HepG2 (cell line): ENCODE results near the gene SLC7A8. TPM values are rescaled to one million over a fixed set of nuclear protein-coding genes. Genes with fewer than 3 reads are reported as not detected.

Experiments
- ATAC-seq: fragments of 200-7000 bp; cut with Tn5 transposase; 3 replicates; pipeline ENCODE4 v1.9.1; 2020; ENCODE audit warnings: mild to moderate bottlenecking, moderate library complexity
- BruUV-seq: library from RNA; stranded (reverse); fragments of 400-500 nt; replicated peaks from 2 replicates; lab custom pipeline; 2021; lab: Mats Ljungman, UMichigan
- CTCF ChIA-PET: fragments of 300-600 bp; formaldehyde crosslinking; extraction: SDS; loops from one replicate; lab custom pipeline; 2021; ENCODE audit warnings: low total read pairs, inconsistent platforms, low intra/inter-chr PET ratio; lab: Yijun Ruan, JAX
- POLR2A ChIA-PET: fragments of 350-600 bp; sonication (Branson Sonifier 250); formaldehyde crosslinking; loops from one replicate; lab custom pipeline; 2020; ENCODE audit warnings: antibody characterized with exemption, inconsistent platforms; lab: Yijun Ruan, JAX
- DNase-seq: peaks from one replicate; pipeline ENCODE4 v3.0.0-alpha.2; 2015; ENCODE audit warnings: low spot score
- FAIRE-seq: peaks from 3 replicates; lab custom pipeline; 2011; peaks lifted over from hg19 to GRCh38; lab: Jason Lieb, UNC
- H2AFZ ChIP-seq: one replicate; pipeline ENCODE4 v1.6.1; 2011; ENCODE audit warnings: low read length, inconsistent platforms
- H3K27ac ChIP-seq: fragments of 300-600 bp; 3 replicates; pipeline ENCODE4 v1.8.0; 2011; ENCODE audit warnings: mixed run types, mild to moderate bottlenecking, mixed read lengths, low read length, inconsistent platforms; ENCODE audit not compliant: insufficient read depth; ENCODE audit errors: extremely low read length
- H3K27me3 ChIP-seq, 2 experiments: fragments of 200-600 bp in 1 of 2; 2 replicates in 1 of 2; 3 replicates in 1 of 2; pipeline versions ENCODE4 v1.6.0 to v1.8.0; 2011; ENCODE audit warnings: low read length in 2 of 2, mild to moderate bottlenecking in 2 of 2, moderate library complexity in 2 of 2, inconsistent platforms in 1 of 2; ENCODE audit not compliant: insufficient read depth in 2 of 2, control insufficient read depth in 1 of 2
- H3K36me3 ChIP-seq, 2 experiments: fragments of 200-600 bp in 1 of 2; replicated peaks in 1 of 2; 2 replicates in 1 of 2; 3 replicates in 1 of 2; pipeline versions ENCODE4 v1.5.1 to v1.8.0; 2011; ENCODE audit warnings: low read length in 2 of 2, inconsistent platforms in 1 of 2; ENCODE audit not compliant: insufficient read depth in 2 of 2, control insufficient read depth in 1 of 2
- H3K4me1 ChIP-seq: 2 replicates; pipeline ENCODE4 v1.5.1; 2012; ENCODE audit warnings: low read length, inconsistent platforms; ENCODE audit not compliant: insufficient read depth
- H3K4me2 ChIP-seq: 2 replicates; pipeline ENCODE4 v1.6.0; 2011; ENCODE audit warnings: low read depth, low read length, inconsistent platforms
- H3K4me3 ChIP-seq, 3 experiments: fragments of 200-600 bp in 1 of 3; sonication (generic), shearing (Covaris generic) in 1 of 3; replicated peaks in 1 of 3; 2 replicates each; pipeline ENCODE4 v1.5.1; 2011 to 2016; ENCODE audit warnings: low read length in 3 of 3, inconsistent platforms in 2 of 3, low read depth in 2 of 3, mild to moderate bottlenecking in 2 of 3, control low read depth in 1 of 3, mixed read lengths in 1 of 3; ENCODE audit not compliant: insufficient read depth in 1 of 3
- H3K79me2 ChIP-seq: one replicate; pipeline ENCODE4 v1.6.1; 2011; ENCODE audit warnings: low read length, inconsistent platforms; ENCODE audit not compliant: insufficient read depth
- H3K9ac ChIP-seq: 2 replicates; pipeline ENCODE4 v1.6.0; 2011; ENCODE audit warnings: mild to moderate bottlenecking, low read depth, low read length, inconsistent platforms; ENCODE audit not compliant: insufficient read depth
- H3K9me3 ChIP-seq: 2 replicates; pipeline ENCODE4 v1.5.1; 2012; ENCODE audit warnings: mild to moderate bottlenecking, low read length
- H4K20me1 ChIP-seq: 2 replicates; pipeline ENCODE4 v1.6.0; 2011; ENCODE audit warnings: inconsistent platforms, mild to moderate bottlenecking, low read length, moderate library complexity; ENCODE audit not compliant: insufficient read depth
- DRAP1 ChIP-seq: IDR thresholded peaks from 2 replicates; pipeline ENCODE4 v1.6.1; 2016; ENCODE audit warnings: missing genetic modification reagents, missing compliant biosample characterization
- FOXO4 ChIP-seq: sonication (generic); formaldehyde crosslinking; conservative IDR thresholded peaks from 2 replicates; pipeline ENCODE4 v1.8.1; 2023; ENCODE audit warnings: missing genetic modification reagents
- ONECUT2 ChIP-seq: sonication (generic); formaldehyde crosslinking; IDR thresholded peaks from 2 replicates; pipeline ENCODE4 v1.4.0; 2020; ENCODE audit warnings: missing genetic modification reagents
- ZNF280B ChIP-seq: sonication (generic); formaldehyde crosslinking; IDR thresholded peaks from 2 replicates; pipeline ENCODE4 v1.5.0; 2020; ENCODE audit warnings: missing genetic modification reagents, mild to moderate bottlenecking, borderline replicate concordance
- ZNF30 ChIP-seq: sonication (generic); formaldehyde crosslinking; IDR thresholded peaks from 2 replicates; pipeline ENCODE4 v1.5.0; 2020; ENCODE audit warnings: mild to moderate bottlenecking, missing genetic modification reagents
- whole genome bisulfite sequencing: methylation state at CpG from one replicate; pipeline ENCODE4 v1.1.6; 2017; ENCODE audit warnings: low lambda C conversion rate; 5-methylcytosine and 5-hydroxymethylcytosine counted together
- in situ Hi-C: cut with HindIII; loops from 2 replicates; pipeline ENCODE4 v1.10.0; 2017; ENCODE audit warnings: low pct_unique_long_range_greater_than_20kb; ENCODE audit not compliant: extremely low pct_ligation_motif_present
- intact Hi-C: fragments of 100-400 bp; cut with micrococcal nuclease; formaldehyde crosslinking; loops from one replicate; pipeline ENCODE4 v1.10.0; 2022; ENCODE audit not compliant: unreplicated experiment
- polyA plus RNA-seq, 8 experiments: library from polyadenylated mRNA; depleted of rRNA in 3 of 8; stranded (reverse) in 7 of 8; unstranded in 1 of 8; fragments of >200 nt; fragmentation: Illumina TruSeq in 4 of 8; extraction: Trizol in 4 of 8; gene quantifications; 2 replicates each; pipeline versions ENCODE4 v1.2.1 to v1.2.3, GENCODE V29; 2011 to 2016; ENCODE audit warnings: low read depth in 4 of 8, missing spikeins in 1 of 8, mixed read lengths in 1 of 8; ENCODE audit not compliant: insufficient read depth in 1 of 8
- total RNA-seq, 5 experiments: library from RNA; depleted of rRNA; stranded (reverse); fragments of >200 nt; fragmentation: Illumina TruSeq; extraction: Trizol; gene quantifications; 2 replicates each; pipeline ENCODE4 v1.2.3, GENCODE V29; 2016; ENCODE audit warnings: low read depth in 1 of 5

The SLC7A8 gene
- total and polyA plus RNA-seq, 2 of the 13 experiments (the other 11 are each of a cell fraction or from before 2014, with no cell fraction given), result 0.25 TPM; not detected in 1

GRCh38 chr14:23126548-23127278, 56.7 kb downstream of the SLC7A8 start:
- FAIRE-seq, result no peak
- Histone ChIP-seq H3K4me2 (no peak overlapping the region), H3K4me1 (no peaks in the 10 kb centered on the region), H3K27me3 (peaks cover 44 to 97% of the 10 kb centered on the region in 2 experiments)
- in situ Hi-C loops, result no loop called here
- TF ChIP-seq ZNF280B (CRISPR knock-in tag), result 0 out of 2 replicates have a peak, but pooled peaks have one; percentile 39
- TF ChIP-seq ONECUT2 (CRISPR knock-in tag), result no peak
- TF ChIP-seq DRAP1 (CRISPR knock-in tag), result no peak
- 0 out of 2 replicates have a peak, but pooled peaks have one; percentile 28 for TF ChIP-seq ZNF30 (CRISPR knock-in tag)
- TF ChIP-seq FOXO4 (CRISPR knock-in tag), result 0 out of 2 replicates have a peak, but pooled peaks have one; percentile 61
- TF ChIP-seq, all 625 proteins: peak for 3
- ChIA-PET CTCF (no interaction called here), POLR2A (no interaction called here)
- H3K4me3 ChIP-seq, result no peak overlapping the region
- no TSS peak for BruUV-seq
- H3K79me2 ChIP-seq, result no peaks in the 10 kb centered on the region
- intact Hi-C loops, result no loop called here
- ATAC-seq, result no peak
- no peaks in the 10 kb centered on the region for H3K36me3 ChIP-seq
- H3K9ac ChIP-seq, result no peak overlapping the region
- no peak overlapping the region for H2AFZ ChIP-seq
- WGBS, result 10% methylated on average over 8 of the region's 8 CpGs
- no peak for DNase-seq
- no peak overlapping the region for H3K27ac ChIP-seq
- H3K9me3 ChIP-seq, result no peaks in the 10 kb centered on the region
- H4K20me1 ChIP-seq, result no peaks in the 10 kb centered on the region
